K562 (cell line): ENCODE data around the gene C2. TPM values are rescaled to one million over a fixed set of nuclear protein-coding genes. Genes with fewer than 3 reads are reported as not detected.

ENCODE experiments used
- HMGN3 ChIP-seq: IDR thresholded peaks from 2 replicates; pipeline ENCODE4 v1.6.1; 2011; ENCODE audit warnings: borderline replicate concordance, low read depth, mild to moderate bottlenecking, mixed read lengths, low read length; ENCODE audit not compliant: insufficient read length; ENCODE audit errors: extremely low read depth
- JUN ChIP-seq, 2 experiments: sonication (generic) in 1 of 2; formaldehyde crosslinking in 1 of 2; IDR thresholded peaks; 2 replicates each; pipeline versions ENCODE4 v1.6.1 to v1.8.0; 2012 to 2022; ENCODE audit warnings: borderline replicate concordance in 2 of 2, mild to moderate bottlenecking in 2 of 2, improper control_type of control experiment in 1 of 2, low read depth in 1 of 2, low read length in 1 of 2, missing genetic modification reagents in 1 of 2
- MGA ChIP-seq: fragments of 450-650 bp; IDR thresholded peaks from 2 replicates; pipeline ENCODE4 v1.6.1; 2016; ENCODE audit warnings: mild to moderate bottlenecking, moderate library complexity
- NFE2L1 ChIP-seq: fragments of 450-650 bp; IDR thresholded peaks from 2 replicates; pipeline ENCODE4 v1.6.1; 2016; ENCODE audit warnings: missing genetic modification characterization, low read depth, mild to moderate bottlenecking, missing compliant biosample characterization, moderate library complexity, borderline replicate concordance
- RREB1 ChIP-seq: fragments of 250-450 bp; sonication (Bioruptor Pico); IDR thresholded peaks from 2 replicates; pipeline ENCODE4 v1.4.0; 2020
- ZBTB7A ChIP-seq: IDR thresholded peaks from 2 replicates; pipeline ENCODE4 v1.6.1; 2011; ENCODE audit warnings: low read depth, mild to moderate bottlenecking, low read length, moderate library complexity, borderline replicate concordance; ENCODE audit not compliant: control insufficient read depth
- ZC3H4 ChIP-seq: sonication (generic); formaldehyde crosslinking; IDR thresholded peaks from 2 replicates; pipeline ENCODE4 v1.9.0; 2021; ENCODE audit warnings: missing genetic modification reagents, borderline replicate concordance
- ZSCAN32 ChIP-seq: fragments of 450-650 bp; formaldehyde crosslinking; IDR thresholded peaks from 2 replicates; pipeline ENCODE4 v1.4.0; 2020; ENCODE audit warnings: mild to moderate bottlenecking, moderate library complexity
- polyA plus RNA-seq, 8 experiments: library from polyadenylated mRNA; depleted of rRNA in 4 of 8; stranded (reverse) in 5 of 8; unstranded in 3 of 8; fragments of >200 nt; fragmentation: Nextera tagmentation in 2 of 8; fragmentation: Illumina TruSeq in 1 of 8; extraction: Ambion mirVana in 2 of 8; extraction: Trizol in 1 of 8; gene quantifications; 2 replicates each; pipeline versions ENCODE4 v1.2.1 to v1.2.3, GENCODE V29; 2011 to 2014; ENCODE audit warnings: inconsistent platforms in 1 of 8, missing spikeins in 1 of 8
- total RNA-seq, 7 experiments: library from RNA; depleted of rRNA in 6 of 7; stranded (reverse); fragments of >200 nt in 6 of 7; fragmentation: Illumina TruSeq in 2 of 7; extraction: Trizol in 2 of 7; gene quantifications; 2 replicates each; pipeline versions ENCODE4 v1.2.1 to v1.2.3, GENCODE V29; 2011 to 2021; ENCODE audit warnings: low replicate concordance in 1 of 7

Gene C2
- total and polyA plus RNA-seq, 9 of the 15 experiments (the other 6 are each of a cell fraction or from before 2014, with no cell fraction given) = 0.05 to 1.1 (median 0.39) TPM; not detected in 1

- TF ChIP-seq RREB1 (CRISPR knock-in tag) (0 out of 2 replicates have a peak, but pooled peaks have one; percentile 63), JUN (IDR thresholded peaks at IDR 0.05; ENCODE audit: borderline replicate concordance, low read depth, low read length) (peak; percentile 20; the same call in 1 of the 2 replicates), JUN (CRISPR knock-in tag; IDR thresholded peaks at IDR 0.05; ENCODE audit: borderline replicate concordance) (peak; percentile 84; the same call in 1 of the 2 replicates), HMGN3 (peak; percentile 99), ZBTB7A (peak; percentile 73; the same call in 1 of the 2 replicates), ZSCAN32 (CRISPR knock-in tag) (0 out of 2 replicates have a peak, but pooled peaks have one; percentile 10), ZC3H4 (CRISPR knock-in tag) (no peak), MGA (no peak), NFE2L1 (tag) (no peak)
Observed at GRCh38 chr6:31901953-31902643, 25.4 kb upstream of the C2 start, which contains the start of gene ZBTB12 (continued).
